CMK (cell line): Measurements from ENCODE around the gene LCE7A.

Experiments used
- DNase-seq: peaks from one replicate; pipeline ENCODE4 v3.0.0-alpha.2; 2010; ENCODE audit warnings: low read depth

LCE7A gene

GRCh38 chr1:152880907-152881306 lies 21.1 kb downstream of the LCE7A start:
- DNase-seq: no peak

DNA sequence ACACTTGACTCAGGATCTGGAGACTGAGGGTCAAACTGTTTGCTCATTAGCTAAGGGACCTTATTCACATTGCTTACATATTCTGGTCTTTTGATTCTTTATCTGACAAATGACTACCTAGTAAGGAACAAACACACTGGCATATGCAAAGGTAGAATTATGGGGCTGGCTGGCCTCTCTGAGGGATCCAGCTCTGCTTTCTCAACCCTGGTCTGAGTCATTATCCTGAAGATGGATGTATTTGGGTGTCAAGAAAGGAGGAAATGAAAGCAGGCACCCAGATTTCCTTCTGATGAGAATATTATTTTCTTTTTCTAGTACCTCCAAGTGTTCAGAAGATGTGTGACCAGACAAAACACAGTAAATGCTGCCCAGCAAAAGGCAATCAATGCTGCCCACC lies 24.3 kb downstream of the LCE7A start:
- DNase-seq: no peak

DNA sequence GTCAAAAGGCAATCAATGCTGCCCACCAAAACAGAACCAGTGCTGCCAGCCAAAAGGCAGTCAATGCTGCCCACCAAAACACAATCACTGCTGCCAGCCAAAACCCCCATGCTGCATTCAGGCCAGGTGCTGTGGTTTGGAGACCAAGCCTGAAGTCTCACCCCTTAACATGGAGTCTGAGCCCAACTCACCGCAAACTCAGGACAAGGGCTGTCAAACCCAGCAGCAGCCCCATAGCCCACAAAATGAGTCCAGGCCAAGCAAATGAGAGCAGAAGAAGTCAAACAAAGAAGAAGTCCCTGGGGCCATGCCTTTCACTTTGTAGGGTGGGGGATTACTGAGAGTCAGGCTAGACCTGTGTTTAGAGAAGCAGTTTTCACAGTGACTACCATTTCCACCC lies 24.7 kb downstream of the LCE7A start:
- no peak for DNase-seq

DNA sequence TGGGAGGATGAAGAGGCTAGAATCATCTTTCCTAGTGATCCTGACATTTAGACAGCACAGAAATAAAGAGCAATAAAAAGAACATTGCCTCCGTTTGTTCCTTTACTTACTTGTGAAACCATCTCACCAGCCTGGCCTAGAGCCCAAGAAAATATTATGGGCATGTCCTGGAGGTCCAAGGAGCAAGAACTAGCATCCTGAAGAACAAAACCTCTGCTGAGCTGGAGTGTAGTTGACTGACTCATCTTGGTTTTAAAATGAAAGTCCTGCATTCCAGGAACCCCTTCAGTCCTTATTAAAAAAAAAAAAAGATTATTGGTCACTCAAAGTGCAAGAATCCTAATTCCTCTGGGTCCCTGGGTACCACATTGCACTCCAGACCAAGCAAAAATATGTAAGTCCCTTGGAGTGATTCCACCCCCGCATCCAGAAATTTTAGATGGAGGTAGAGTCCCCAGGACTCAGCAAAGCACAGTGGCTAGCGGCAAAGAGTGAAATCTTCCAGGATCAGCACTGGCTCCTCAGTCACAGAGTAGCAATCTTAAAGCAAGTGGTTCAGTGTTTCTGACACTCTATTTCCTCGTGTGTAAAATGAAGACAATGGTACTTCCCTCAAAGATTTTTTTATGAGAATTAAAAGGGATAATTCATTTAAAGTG lies 25.3 kb downstream of the LCE7A start:
- DNase-seq: no peak

DNA sequence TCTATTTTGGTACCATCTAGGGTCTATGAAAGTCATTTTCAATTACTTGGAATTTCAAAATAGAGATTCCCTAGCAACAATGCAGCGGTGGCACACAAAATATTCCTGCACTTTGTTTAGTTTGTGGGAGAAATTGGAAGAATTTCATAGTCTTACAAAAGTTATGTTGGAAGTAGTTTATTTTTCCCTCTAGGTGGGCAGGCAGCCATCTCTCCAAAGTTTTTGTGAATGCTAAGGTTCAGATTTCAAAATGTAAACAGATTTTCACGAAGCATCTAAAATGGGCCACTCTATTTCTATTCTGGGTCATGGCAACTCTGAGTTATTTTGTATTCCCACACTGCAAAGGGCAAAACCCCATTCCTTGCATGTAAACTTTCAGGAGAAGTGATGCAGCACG lies 26.3 kb downstream of the LCE7A start:
- DNase-seq: no peak

- no peak for DNase-seq
Observed at GRCh38 chr1:152886758-152887409, 27.1 kb downstream of the LCE7A start.

DNA sequence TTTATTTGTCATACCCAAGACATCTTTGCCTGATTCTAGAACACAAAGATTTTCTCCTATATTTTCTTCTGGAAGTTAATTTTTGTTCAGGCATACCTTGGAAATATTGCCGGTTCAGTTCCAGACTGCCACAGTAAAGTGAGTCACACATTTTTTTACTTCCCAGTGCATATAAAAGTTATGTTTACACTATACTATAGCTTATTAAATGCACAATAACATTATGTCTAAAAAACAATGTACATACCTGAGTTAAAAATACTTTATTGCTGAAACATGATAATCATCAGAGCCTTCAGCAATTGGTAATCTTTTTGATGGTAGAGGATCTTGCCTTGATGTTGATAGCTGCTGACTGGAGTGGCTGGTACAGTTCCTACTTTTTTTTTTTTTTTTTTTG lies 28.3 kb downstream of the LCE7A start:
- DNase-seq: no peak

GRCh38 chr1:152899027-152899426 lies 39.2 kb downstream of the LCE7A start:
- DNase-seq: no peak

GRCh38 chr1:152899883-152900282 lies 40.1 kb downstream of the LCE7A start:
- DNase-seq: no peak

DNA sequence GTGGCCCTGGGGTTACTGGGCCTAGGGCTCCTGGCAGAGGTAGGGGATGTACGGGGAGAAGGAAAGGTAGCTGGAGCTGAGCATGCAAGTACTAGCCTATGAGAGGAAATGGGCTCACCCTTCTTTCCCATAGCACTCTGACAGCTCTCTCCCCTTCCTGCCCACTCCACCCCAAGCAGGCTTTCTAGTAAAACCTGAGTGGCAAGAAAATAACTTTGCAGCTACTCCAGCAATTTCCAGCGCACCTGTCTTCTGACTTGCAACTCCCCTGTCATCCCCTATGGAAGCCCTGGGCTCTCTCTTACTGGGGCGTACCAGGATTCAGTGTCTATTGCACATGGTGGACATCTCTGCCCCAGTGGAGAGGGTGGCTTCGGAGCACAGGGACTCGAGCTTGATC lies 41.8 kb downstream of the LCE7A start:
- DNase-seq: no peak

- no peak for DNase-seq
Observed at GRCh38 chr1:152902636-152903035, 42.8 kb downstream of the LCE7A start.

DNA sequence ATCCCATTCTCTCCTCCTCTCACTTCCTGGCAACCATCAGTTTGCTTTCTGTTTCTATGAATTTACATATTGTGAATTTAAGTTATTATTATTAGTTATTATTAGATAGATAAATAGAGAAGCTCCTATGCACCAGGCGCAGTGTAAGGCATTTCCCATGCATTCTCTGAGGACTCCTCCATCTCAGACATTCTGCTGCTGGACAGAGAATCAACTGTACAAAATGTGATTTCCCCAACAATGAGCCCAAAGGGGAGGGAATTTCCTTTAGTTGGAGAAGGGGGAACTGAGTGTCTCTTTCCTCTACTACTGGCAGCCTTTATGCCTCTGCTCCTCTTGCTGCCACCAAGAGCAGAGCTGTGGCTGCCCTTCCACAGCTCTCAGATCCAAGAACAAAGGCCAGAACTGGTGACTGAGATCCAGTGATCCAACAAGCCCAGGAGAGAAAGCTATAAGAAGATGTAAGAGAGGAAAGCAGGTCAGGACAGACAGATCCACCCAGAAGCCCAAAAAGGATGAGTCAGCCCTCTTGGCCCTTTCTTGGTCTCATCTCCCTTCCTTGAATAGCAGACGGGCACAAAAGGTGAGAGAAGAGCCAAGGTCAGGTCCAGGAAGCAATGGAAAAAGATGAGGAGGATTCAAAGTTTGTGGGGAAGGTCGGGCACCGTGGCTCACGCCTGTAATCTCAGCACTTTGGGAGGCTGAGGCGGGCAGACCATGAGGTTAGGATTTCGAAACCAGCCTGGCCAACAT lies 45.1 kb downstream of the LCE7A start:
- no peak for DNase-seq

DNA sequence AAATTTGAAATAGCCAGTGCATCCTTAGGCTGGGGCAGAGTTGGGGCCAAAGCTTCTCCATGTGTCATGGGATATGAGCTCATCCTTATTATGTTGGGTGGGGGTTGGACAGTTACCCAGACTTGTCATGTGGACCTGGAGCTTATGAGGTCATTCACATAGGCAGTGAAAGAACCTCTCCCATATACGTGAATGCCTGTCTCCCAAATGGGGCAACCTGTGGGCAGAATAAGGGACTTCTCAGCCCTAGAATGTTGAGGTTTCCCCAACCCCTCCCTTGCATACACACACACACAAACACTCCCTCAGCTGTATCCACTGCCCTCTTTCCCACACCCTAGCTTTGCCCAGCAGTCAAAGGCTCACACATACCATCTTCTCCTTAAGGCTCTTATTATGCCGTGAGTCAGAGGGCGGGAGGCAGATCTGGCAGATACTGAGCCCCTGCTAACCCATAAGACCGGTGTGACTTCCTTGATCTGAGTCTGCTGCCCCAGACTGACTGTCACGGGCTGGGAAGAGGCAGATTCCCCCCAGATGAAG lies 46.3 kb downstream of the LCE7A start:
- DNase-seq: no peak

DNA sequence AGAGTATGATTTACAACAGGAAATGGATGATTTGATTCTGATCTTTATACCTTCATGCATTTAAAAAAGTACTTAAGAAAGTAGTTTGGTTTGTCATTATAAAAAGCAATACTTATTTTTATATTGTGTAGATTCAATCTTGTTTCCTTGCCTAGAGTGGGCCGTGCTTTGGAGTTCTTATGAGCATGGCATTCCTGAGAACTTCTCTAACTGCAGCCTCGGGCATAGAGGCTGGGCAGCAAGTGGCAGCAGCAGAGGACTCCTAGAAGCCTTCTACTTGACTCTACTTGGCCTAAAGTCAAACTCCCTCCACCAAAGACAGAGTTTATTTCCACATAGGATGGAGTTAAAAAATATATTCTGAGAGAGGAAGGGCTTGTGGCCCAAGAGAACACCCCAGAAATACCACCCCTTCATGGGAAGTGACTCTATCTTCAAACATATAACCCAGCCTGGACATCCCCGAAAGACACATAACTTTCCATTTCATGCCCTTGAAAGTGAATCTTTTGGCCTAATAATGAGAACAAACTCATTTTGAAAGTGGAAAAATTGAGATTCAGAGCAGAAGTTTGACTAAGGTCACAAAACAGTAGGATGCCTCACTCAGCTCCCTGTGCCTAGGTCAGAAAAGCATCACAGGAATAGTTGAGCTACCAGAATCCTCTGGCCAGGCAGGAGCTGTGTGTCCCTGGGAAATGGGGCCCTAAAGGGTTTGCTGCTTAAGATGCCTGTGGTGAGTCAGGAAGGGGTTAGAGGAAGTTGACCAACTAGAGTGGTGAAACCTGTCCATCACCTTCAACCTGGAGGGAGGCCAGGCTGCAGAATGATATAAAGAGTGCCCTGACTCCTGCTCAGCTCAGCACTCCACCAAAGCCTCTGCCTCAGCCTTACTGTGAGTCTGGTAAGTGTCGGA lies 48.1 kb downstream of the LCE7A start, which contains the start of gene IVL:
TSS of gene IVL (plus strand) at position 861 of the 916 bp plus-strand sequence. CDS start 1,252 bp downstream, outside the sequence.
- no peak for DNase-seq

GRCh38 chr1:152909206-152909605 lies 49.4 kb downstream of the LCE7A start:
- DNase-seq: no peak
